ENCODE data around the gene BABAM2. TPM values are rescaled to one million over a fixed set of nuclear protein-coding genes. Genes with fewer than 3 reads are reported as not detected.

Gene BABAM2
- total and polyA plus RNA-seq, 4 donors: 9.9 to 17.0 (median 13.9) TPM

DNA sequence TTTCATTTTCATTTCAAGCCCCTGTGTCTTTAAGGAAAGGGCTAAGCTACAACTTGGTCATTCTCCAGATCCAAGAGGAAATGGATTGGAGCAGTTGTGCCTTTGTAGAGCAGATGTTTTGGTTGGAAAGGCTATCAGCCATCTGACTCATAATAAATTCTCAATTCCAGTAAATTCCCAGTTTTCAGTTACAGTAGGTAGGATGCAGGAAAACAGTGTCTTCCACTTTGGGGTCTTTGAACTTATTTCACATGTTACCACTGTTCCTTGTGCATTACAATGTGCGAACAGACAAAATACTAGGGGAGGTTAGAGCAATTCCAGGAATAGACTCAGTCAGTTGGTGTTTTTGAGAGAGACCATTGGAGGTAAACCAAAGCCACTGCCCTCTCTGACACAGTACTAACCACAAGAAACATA, 211.9 kb downstream of the BABAM2 start:
- Histone ChIP-seq H3K9me3 (ENCODE audit: control insufficient read depth in 4 of 4, low read length in 3 of 4) (no peaks in the 10 kb centered on the region), H3K36me3 (ENCODE audit: control insufficient read depth in 4 of 4, insufficient read depth in 3 of 4, low read depth in 1 of 4, low read length in 3 of 4) (no peaks in the 10 kb centered on the region), H3K27ac (ENCODE audit: low read depth in 1 of 2, low read length in 2 of 2) (no peak overlapping the region), H3K4me3 (ENCODE audit: low read depth in 1 of 3, low read length in 3 of 3) (no peak overlapping the region), H3K4me1 (ENCODE audit: control insufficient read depth in 4 of 4, insufficient read depth in 4 of 4, low read length in 3 of 4) (no peaks in the 10 kb centered on the region), H3K9ac (ENCODE audit: low read depth in 1 of 2, low read length in 2 of 2) (no peak overlapping the region), H3K27me3 (ENCODE audit: control insufficient read depth in 4 of 4, insufficient read depth in 4 of 4, low read length in 3 of 4) (no peaks in the 10 kb centered on the region)
- WGBS: 79% methylated on average over 1 of the region's 1 CpG
- TF ChIP-seq, protein P1, sequence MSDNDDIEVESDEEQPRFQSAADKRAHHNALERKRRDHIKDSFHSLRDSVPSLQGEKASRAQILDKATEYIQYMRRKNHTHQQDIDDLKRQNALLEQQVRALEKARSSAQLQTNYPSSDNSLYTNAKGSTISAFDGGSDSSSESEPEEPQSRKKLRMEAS (IDR thresholded peaks at IDR 0.05): no peak
- peak; percentile 67 for TF ChIP-seq NR2F2 (IDR thresholded peaks at IDR 0.05)
- TF ChIP-seq SP1 (IDR thresholded peaks at IDR 0.05): no peak
- no peak for TF ChIP-seq GABPA (IDR thresholded peaks at IDR 0.05 in 1 of 2, conservative IDR thresholded peaks at IDR 0.05 in 1 of 2)
- TF ChIP-seq, protein P2, sequence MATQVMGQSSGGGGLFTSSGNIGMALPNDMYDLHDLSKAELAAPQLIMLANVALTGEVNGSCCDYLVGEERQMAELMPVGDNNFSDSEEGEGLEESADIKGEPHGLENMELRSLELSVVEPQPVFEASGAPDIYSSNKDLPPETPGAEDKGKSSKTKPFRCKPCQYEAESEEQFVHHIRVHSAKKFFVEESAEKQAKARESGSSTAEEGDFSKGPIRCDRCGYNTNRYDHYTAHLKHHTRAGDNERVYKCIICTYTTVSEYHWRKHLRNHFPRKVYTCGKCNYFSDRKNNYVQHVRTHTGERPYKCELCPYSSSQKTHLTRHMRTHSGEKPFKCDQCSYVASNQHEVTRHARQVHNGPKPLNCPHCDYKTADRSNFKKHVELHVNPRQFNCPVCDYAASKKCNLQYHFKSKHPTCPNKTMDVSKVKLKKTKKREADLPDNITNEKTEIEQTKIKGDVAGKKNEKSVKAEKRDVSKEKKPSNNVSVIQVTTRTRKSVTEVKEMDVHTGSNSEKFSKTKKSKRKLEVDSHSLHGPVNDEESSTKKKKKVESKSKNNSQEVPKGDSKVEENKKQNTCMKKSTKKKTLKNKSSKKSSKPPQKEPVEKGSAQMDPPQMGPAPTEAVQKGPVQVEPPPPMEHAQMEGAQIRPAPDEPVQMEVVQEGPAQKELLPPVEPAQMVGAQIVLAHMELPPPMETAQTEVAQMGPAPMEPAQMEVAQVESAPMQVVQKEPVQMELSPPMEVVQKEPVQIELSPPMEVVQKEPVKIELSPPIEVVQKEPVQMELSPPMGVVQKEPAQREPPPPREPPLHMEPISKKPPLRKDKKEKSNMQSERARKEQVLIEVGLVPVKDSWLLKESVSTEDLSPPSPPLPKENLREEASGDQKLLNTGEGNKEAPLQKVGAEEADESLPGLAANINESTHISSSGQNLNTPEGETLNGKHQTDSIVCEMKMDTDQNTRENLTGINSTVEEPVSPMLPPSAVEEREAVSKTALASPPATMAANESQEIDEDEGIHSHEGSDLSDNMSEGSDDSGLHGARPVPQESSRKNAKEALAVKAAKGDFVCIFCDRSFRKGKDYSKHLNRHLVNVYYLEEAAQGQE (IDR thresholded peaks at IDR 0.05): no peak
- TF ChIP-seq RAD21 (IDR thresholded peaks at IDR 0.05): peak; percentile 9 to 22
- TF ChIP-seq, protein P3, sequence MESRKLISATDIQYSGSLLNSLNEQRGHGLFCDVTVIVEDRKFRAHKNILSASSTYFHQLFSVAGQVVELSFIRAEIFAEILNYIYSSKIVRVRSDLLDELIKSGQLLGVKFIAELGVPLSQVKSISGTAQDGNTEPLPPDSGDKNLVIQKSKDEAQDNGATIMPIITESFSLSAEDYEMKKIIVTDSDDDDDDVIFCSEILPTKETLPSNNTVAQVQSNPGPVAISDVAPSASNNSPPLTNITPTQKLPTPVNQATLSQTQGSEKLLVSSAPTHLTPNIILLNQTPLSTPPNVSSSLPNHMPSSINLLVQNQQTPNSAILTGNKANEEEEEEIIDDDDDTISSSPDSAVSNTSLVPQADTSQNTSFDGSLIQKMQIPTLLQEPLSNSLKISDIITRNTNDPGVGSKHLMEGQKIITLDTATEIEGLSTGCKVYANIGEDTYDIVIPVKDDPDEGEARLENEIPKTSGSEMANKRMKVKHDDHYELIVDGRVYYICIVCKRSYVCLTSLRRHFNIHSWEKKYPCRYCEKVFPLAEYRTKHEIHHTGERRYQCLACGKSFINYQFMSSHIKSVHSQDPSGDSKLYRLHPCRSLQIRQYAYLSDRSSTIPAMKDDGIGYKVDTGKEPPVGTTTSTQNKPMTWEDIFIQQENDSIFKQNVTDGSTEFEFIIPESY (IDR thresholded peaks at IDR 0.05): no peak
- TF ChIP-seq, protein P4, sequence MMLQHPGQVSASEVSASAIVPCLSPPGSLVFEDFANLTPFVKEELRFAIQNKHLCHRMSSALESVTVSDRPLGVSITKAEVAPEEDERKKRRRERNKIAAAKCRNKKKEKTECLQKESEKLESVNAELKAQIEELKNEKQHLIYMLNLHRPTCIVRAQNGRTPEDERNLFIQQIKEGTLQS (IDR thresholded peaks at IDR 0.05): no peak
- no peak for TF ChIP-seq FOXA2 (IDR thresholded peaks at IDR 0.05)
- TF ChIP-seq EGR1 (IDR thresholded peaks at IDR 0.05; ENCODE audit: low read depth in 2 of 2): no peak
- peak in 1 of 2 donors; percentile 41 for TF ChIP-seq JUND (IDR thresholded peaks at IDR 0.05)
- no peak for TF ChIP-seq RXRA (IDR thresholded peaks at IDR 0.05)
- no peak for DNase-seq (ENCODE audit: low spot score)

DNA sequence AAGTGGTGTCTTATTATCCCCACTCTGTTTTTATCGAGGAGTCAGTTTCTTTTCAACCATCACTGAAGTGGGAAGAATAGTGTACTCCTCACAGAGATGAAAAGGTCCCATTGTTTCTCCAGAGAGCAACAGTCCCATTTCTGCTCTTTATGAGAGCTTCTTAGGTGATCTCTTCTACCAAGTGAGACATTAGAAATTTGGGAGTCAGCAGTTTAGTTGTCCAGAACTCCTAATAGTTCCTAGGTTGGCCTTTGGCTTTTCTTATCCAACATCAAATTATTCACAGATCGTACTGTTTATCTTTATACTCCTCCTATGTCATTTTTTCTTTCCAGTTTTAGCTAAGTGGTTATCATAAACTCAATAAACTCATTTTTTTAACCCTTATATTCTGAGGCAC, 213.1 kb downstream of the BABAM2 start:
- no peak for DNase-seq (ENCODE audit: low spot score)
- no peaks in the 10 kb centered on the region for H3K36me3 ChIP-seq (ENCODE audit: control insufficient read depth in 4 of 4, insufficient read depth in 3 of 4, low read depth in 1 of 4, low read length in 3 of 4)
- 94% methylated on average over 2 of the region's 2 CpGs for WGBS
- H3K27ac ChIP-seq (ENCODE audit: low read depth in 1 of 2, low read length in 2 of 2): no peak overlapping the region
- TF ChIP-seq SP1 (IDR thresholded peaks at IDR 0.05) (no peak), HNF4G (IDR thresholded peaks at IDR 0.05) (no peak), FOXA1 (IDR thresholded peaks at IDR 0.05) (no peak), TAF1 (conservative IDR thresholded peaks at IDR 0.05) (no peak), EGR1 (IDR thresholded peaks at IDR 0.05; ENCODE audit: low read depth in 2 of 2) (no peak), NR2F2 (IDR thresholded peaks at IDR 0.05) (no peak), HNF4A (conservative IDR thresholded peaks at IDR 0.05) (no peak), RXRA (IDR thresholded peaks at IDR 0.05) (no peak), YY1 (IDR thresholded peaks at IDR 0.05) (no peak), FOXA2 (IDR thresholded peaks at IDR 0.05) (no peak)
- TF ChIP-seq, protein P1 (IDR thresholded peaks at IDR 0.05): no peak
- TF ChIP-seq, protein P5, sequence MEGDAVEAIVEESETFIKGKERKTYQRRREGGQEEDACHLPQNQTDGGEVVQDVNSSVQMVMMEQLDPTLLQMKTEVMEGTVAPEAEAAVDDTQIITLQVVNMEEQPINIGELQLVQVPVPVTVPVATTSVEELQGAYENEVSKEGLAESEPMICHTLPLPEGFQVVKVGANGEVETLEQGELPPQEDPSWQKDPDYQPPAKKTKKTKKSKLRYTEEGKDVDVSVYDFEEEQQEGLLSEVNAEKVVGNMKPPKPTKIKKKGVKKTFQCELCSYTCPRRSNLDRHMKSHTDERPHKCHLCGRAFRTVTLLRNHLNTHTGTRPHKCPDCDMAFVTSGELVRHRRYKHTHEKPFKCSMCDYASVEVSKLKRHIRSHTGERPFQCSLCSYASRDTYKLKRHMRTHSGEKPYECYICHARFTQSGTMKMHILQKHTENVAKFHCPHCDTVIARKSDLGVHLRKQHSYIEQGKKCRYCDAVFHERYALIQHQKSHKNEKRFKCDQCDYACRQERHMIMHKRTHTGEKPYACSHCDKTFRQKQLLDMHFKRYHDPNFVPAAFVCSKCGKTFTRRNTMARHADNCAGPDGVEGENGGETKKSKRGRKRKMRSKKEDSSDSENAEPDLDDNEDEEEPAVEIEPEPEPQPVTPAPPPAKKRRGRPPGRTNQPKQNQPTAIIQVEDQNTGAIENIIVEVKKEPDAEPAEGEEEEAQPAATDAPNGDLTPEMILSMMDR (IDR thresholded peaks at IDR 0.05; ENCODE audit: low read depth, low read length, missing input control): no peak
- TF ChIP-seq, protein P4 (IDR thresholded peaks at IDR 0.05): no peak
- H3K27me3 ChIP-seq (ENCODE audit: control insufficient read depth in 4 of 4, insufficient read depth in 4 of 4, low read length in 3 of 4): no peaks in the 10 kb centered on the region
- no peak overlapping the region for H3K4me3 ChIP-seq (ENCODE audit: low read depth in 1 of 3, low read length in 3 of 3)
- H3K9me3 ChIP-seq (ENCODE audit: control insufficient read depth in 4 of 4, low read length in 3 of 4): no peaks in the 10 kb centered on the region
- no peaks in the 10 kb centered on the region for H3K4me1 ChIP-seq (ENCODE audit: control insufficient read depth in 4 of 4, insufficient read depth in 4 of 4, low read length in 3 of 4)
- no peak overlapping the region for H3K9ac ChIP-seq (ENCODE audit: low read depth in 1 of 2, low read length in 2 of 2)

Measured in liver (tissue), 9 donors.